Fibroblast of the conjunctiva (primary cell): Measurements from ENCODE around the gene RPL27.
"Not testable (repeated sequence)": the region's sequence is repeated elsewhere in the genome, so short reads cannot be mapped to it uniquely, and the experiment has no call there.

ENCODE experiments used
- DNase-seq: peaks from one replicate; pipeline ENCODE4 v3.0.0-alpha.2; 2010; ENCODE audit warnings: low read depth

The RPL27 gene

GRCh38 chr17:42997984-42998938, at the start of gene RPL27:
Gene RPL27 (plus strand): TSS chr17:42998419. CDS start chr17:42998751, 332 bp downstream.
- peak; percentile 100 for DNase-seq

GRCh38 chr17:42950044-42950783, 48.0 kb upstream of the RPL27 start:
- no peak for DNase-seq

- no peak for DNase-seq
Measured at GRCh38 chr17:42953669-42954068, 44.5 kb upstream of the RPL27 start.

DNA sequence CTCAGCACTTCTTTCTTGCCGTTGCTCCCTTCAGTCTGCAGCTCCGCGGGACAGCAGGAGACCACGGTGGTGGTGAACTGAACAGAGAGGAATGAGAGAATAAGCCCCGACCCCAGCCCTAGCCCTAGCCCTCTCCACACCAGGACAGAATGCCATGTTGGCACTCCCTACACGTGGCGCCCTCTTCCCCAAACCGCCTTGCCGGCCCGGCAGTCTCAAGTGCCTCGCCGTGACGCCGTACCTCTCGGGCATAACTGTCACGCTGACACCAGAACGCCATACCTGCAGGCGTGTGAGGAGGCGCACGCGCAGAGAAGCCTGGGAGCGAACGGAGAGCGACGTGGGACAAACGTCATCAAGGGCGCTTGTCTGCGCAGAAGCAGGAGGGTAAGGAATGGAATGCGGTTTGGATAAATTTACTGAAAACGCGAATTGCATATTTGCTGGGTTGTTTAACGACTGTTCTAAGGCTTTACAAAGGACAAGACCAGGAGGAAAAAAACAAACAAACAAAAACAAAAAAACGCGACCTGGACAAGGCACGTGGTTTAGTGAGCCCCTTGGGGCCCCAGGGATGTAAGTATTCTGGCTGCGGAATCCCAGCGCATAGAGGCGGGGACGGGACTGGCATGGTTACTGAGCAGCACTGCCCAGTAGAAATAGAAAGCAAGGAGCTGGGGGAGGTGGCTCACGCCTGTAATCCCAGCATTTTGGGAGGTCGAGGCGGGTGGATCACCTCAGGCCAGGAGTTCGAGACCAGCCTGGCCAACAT, 33.9 kb upstream of the RPL27 start, which contains the start of gene AARSD1:
AARSD1 (minus strand) TSS at position 294 of the 772 bp plus-strand sequence; CDS start at position 280, 14 bp downstream.
- DNase-seq = peak; percentile 80

DNA sequence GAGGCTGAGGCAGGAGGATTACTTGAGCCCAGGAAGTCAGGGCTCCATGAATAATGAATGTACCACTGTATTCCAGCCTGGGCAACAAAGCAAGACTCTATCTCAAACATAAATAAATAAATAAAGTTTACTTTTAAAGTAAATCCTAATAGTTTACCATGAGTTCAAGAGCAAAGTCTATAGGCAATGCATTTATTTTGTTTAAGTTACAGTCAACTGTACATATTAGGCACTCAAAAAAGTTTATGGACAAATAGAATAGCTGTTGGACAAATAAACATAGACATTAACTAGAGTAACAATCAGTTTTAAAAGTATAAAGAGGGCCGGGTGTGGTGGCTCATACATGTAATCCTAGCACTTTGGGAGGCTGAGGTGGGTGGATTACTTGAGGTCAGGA, 30.3 kb upstream of the RPL27 start:
- DNase-seq = no peak

DNA sequence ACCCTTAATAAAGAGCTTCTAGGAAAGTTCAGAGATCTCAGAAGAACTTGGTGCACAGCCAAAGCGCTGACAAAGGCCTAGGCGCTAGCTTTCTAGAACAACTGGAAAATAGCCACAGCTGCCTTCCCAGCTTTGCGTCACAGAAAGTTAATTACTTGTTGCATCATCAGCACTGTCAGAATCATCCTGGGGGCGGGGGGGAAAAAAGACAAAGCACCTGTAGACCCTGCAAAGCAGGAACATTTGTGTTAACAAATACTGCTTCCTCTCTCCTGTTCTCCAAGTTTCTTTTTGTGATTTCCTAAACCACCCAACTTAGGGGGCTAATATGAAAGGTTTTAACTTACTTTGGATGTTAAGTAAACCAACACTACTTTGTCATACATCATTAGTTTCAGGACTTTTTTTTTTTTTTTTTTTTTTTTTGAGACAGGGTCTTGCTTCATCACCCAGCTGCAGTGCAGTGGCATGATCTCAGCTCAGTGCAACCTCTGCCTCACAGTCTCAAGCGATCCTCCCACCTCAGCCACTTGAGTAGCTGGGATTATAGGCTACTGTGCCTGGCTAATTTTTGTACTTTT, 29.1 kb upstream of the RPL27 start:
- peak; percentile 12 for DNase-seq

- DNase-seq = no peak
Measured at GRCh38 chr17:42971589-42971988, 26.6 kb upstream of the RPL27 start.

GRCh38 chr17:42973323-42973722, 24.9 kb upstream of the RPL27 start:
- not testable (repeated sequence) for DNase-seq

- DNase-seq = no peak
Measured at GRCh38 chr17:42975265-42975664, 23.0 kb upstream of the RPL27 start.

- not testable (repeated sequence) for DNase-seq
Measured at GRCh38 chr17:42975701-42976100, 22.5 kb upstream of the RPL27 start.

DNA sequence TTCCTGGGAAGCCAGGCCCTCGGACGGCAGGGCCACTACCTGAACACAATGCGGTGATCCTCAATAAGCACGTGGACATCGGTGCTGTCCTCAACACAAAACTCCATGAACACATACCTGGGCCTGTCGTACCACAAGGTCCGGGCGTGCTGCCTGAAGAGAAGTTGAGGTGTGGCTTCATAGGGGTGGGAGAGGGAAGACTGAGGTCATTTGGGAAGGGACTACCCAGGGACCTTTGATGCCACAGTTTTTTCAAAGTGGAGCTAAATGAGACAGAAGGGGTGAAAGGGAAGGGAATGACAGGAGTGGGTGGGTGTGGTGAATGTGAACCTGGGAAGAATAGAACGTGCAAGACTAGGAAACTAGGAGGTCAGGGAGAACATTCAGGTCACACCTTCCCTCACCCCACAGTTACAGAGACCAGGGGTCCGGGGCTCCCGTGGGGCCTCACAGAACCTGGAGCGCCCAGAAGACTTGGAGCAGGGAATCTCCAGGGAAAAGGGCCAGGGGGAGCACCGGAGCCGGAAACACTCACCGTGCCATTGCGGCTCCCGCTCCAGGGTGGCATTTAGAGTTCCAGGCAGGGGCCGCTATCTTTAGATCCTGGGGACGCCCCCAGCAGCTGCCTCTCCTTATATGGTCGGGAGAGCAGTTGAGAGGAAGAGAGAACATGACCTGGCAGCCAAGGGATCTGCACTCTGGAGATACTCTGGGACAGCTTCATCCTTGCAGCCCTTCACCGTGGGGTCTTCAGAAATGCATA, 18.5 kb upstream of the RPL27 start, which contains the start of gene PTGES3L:
PTGES3L (minus strand) TSS at position 570 of the 763 bp plus-strand sequence; CDS start at position 543, 27 bp downstream.
- DNase-seq = no peak

- peak; percentile 61 for DNase-seq
Measured at GRCh38 chr17:42980274-42980765, 17.9 kb upstream of the RPL27 start, which contains the start of gene RUNDC1. Gene RUNDC1 (plus strand): TSS chr17:42980565. CDS start chr17:42980577, 12 bp downstream.

DNA sequence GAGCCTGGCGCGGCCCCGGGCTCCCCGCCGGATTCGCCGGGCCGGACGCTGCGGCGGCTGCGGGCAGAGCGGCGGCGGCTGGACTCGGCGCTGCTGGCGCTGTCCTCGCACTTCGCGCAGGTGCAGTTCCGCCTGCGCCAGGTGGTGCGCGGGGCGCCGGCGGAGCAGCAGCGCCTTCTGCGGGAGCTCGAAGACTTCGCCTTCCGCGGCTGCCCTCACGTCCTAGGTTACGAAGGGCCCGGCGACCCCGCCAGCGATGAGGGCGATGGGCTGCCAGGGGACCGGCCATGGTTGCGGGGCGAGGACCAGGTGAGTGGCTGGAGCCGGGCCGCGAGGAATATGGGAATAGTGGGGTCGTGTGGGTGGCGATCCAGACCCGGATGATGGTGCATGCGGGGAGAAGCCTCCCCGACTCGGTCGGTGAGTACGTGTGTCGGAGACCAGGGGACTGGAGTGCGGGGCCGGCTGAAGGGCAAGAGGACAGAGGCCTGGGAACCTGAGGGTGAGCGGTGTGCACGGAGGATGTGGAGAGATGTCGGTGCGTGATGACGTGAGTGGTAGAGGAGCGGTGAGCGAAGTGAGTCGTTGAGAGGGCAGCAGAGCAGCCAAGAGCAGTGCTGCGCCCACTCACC, 17.3 kb upstream of the RPL27 start:
- no peak for DNase-seq

- no peak for DNase-seq
Measured at GRCh38 chr17:42982266-42982665, 16.0 kb upstream of the RPL27 start.

- no peak for DNase-seq
Measured at GRCh38 chr17:42985225-42985624, 13.0 kb upstream of the RPL27 start.

DNA sequence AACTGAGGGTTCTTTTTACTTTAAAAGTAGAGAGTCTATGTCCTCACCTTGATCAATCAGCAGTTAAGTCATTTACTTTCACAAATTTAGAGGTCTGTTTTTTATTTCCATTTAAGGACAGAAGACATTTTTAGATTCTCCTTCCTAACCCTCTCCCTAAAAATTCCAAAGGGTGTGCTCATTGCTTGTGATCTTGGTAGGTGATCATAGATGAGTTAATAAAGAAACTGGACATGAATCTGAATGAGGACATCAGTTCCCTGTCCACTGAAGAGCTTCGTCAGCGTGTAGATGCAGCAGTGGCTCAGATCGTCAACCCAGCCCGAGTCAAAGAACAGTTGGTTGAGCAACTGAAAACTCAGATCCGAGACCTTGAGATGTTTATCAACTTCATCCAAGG, 9.1 kb upstream of the RPL27 start:
- no peak for DNase-seq

GRCh38 chr17:42989726-42990652, 8.2 kb upstream of the RPL27 start:
- DNase-seq = no peak

DNA sequence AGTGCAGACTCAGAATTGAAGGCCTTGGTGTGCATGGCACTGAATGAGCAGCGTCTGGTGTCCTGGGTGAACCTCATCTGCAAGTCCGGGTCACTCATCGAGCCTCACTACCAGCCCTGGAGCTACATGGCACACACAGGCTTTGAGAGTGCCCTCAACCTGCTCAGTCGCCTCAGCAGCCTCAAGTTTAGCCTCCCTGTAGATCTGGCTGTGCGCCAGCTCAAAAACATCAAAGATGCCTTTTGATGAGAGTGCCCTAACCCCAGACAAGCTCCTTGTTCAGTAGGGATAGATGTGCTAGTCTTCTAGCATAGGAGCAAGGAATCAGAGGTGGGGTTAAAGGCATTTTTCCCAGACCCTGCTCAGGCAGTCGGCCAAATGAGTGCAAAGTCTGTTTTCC, 6.7 kb upstream of the RPL27 start:
- DNase-seq = no peak

DNA sequence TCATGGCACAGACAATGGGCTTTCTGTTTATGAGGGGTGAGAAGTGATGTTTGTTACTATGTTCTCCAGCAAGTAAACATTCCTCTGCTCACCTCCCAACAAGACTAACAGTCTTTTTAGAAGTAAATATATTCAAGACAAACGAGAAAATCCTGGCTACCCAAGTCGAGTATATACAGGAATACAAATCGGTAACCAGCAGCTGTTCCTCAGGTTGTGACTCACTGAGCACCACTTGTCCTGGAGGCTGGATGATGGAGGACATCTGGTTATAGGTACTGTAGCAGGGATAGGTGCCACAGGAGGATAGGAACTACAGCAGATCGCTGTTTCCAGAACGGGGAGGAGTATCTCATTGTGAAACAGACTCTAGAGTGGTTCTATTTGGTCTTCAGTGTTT, 5.3 kb upstream of the RPL27 start:
- no peak for DNase-seq
